Breast epithelium (tissue), 3 donors: ENCODE data around the gene TXNRD2.

ENCODE experiments used
- POLR2A ChIP-seq: fragments of 450-650 bp; IDR thresholded peaks from one replicate; pipeline ENCODE4 v1.6.1; 2016; ENCODE audit warnings: antibody characterized with exemption, mild to moderate bottlenecking, moderate library complexity
- POLR2AphosphoS5 ChIP-seq, 3 donors: sonication (generic); formaldehyde crosslinking; IDR thresholded peaks; one replicate each; pipeline ENCODE4 v1.6.1; 2017; ENCODE audit warnings: antibody characterized with exemption in 3 of 3
- TF ChIP-seq, protein P1 (sequence below), 3 donors: fragments of 450-650 bp; IDR thresholded peaks; one replicate each; pipeline ENCODE4 v1.5.1; 2016 to 2017; ENCODE audit warnings: antibody characterized with exemption in 3 of 3, mild to moderate bottlenecking in 3 of 3, moderate library complexity in 3 of 3

DNA sequence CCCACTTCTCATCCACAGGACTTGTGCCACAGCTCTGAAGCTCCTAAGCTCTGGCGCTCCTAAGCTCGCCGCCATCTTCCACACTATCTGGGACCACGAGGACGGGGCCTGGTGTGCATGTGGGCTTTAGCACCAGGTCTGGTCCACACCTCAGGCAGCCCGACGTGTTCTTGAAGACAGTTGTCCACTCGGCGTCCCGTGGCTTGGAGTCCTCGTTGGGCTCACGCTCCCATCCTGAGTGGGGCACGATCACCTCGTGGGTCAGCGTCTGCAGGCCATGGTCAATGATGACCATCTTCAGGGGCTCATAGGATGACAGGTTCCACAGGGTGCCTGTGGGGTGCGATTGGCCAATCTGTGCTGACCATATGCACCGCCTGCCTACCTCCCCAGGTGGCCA is 37.1 kb upstream of the TXNRD2 start:
- TF ChIP-seq, protein P1, sequence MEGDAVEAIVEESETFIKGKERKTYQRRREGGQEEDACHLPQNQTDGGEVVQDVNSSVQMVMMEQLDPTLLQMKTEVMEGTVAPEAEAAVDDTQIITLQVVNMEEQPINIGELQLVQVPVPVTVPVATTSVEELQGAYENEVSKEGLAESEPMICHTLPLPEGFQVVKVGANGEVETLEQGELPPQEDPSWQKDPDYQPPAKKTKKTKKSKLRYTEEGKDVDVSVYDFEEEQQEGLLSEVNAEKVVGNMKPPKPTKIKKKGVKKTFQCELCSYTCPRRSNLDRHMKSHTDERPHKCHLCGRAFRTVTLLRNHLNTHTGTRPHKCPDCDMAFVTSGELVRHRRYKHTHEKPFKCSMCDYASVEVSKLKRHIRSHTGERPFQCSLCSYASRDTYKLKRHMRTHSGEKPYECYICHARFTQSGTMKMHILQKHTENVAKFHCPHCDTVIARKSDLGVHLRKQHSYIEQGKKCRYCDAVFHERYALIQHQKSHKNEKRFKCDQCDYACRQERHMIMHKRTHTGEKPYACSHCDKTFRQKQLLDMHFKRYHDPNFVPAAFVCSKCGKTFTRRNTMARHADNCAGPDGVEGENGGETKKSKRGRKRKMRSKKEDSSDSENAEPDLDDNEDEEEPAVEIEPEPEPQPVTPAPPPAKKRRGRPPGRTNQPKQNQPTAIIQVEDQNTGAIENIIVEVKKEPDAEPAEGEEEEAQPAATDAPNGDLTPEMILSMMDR (IDR thresholded peaks at IDR 0.05) = no peak
- no peak for TF ChIP-seq POLR2A
- no peak for TF ChIP-seq POLR2AphosphoS5 (IDR thresholded peaks at IDR 0.05)
